Endothelial cell (in vitro differentiated cells): ENCODE results near the gene BOC. TPM values are rescaled to one million over a fixed set of nuclear protein-coding genes. Genes with fewer than 3 reads are reported as not detected.

Source experiments
- DNase-seq: peaks from one replicate; pipeline ENCODE4 v3.0.0; 2021; ENCODE audit warnings: low spot score
- H3K27ac Mint-ChIP-seq: one replicate; pipeline ENCODE4 v1.8.0; 2021; ENCODE audit warnings: mixed read lengths, inconsistent platforms; ENCODE audit not compliant: unreplicated experiment
- H3K27me3 Mint-ChIP-seq: one replicate; pipeline ENCODE4 v1.8.0; 2021; ENCODE audit warnings: mild to moderate bottlenecking, moderate library complexity, mixed read lengths, inconsistent platforms; ENCODE audit not compliant: unreplicated experiment
- H3K36me3 Mint-ChIP-seq: one replicate; pipeline ENCODE4 v1.8.0; 2021; ENCODE audit warnings: mild to moderate bottlenecking, low read depth, mixed read lengths, inconsistent platforms; ENCODE audit not compliant: unreplicated experiment
- H3K4me1 Mint-ChIP-seq: one replicate; pipeline ENCODE4 v1.8.0; 2021; ENCODE audit warnings: mild to moderate bottlenecking, mixed read lengths, inconsistent platforms; ENCODE audit not compliant: unreplicated experiment
- H3K4me3 Mint-ChIP-seq: one replicate; pipeline ENCODE4 v1.8.0; 2021; ENCODE audit warnings: mild to moderate bottlenecking, mixed read lengths, inconsistent platforms; ENCODE audit not compliant: unreplicated experiment
- H3K9me3 Mint-ChIP-seq: one replicate; pipeline ENCODE4 v1.8.0; 2021; ENCODE audit warnings: mixed read lengths, inconsistent platforms; ENCODE audit not compliant: unreplicated experiment
- total RNA-seq: library from RNA; stranded (reverse); fragmentation: NEBNext Ultra II Directional; extraction: Animal tissue kit (Norgen Biotek cat#: 25700); gene quantifications from one replicate; pipeline ENCODE4 v1.2.1, GENCODE V29; 2021; ENCODE audit not compliant: unreplicated experiment
- TF ChIP-seq, protein P1 (sequence below): fragments of 200-600 bp; sonication (generic); IDR thresholded peaks from one replicate; pipeline ENCODE4 v1.5.0; 2021; ENCODE audit warnings: antibody characterized with exemption; ENCODE audit not compliant: unreplicated experiment

BOC gene
- total RNA-seq, 1 donor from 2014 or later = 3.8 TPM

DNA sequence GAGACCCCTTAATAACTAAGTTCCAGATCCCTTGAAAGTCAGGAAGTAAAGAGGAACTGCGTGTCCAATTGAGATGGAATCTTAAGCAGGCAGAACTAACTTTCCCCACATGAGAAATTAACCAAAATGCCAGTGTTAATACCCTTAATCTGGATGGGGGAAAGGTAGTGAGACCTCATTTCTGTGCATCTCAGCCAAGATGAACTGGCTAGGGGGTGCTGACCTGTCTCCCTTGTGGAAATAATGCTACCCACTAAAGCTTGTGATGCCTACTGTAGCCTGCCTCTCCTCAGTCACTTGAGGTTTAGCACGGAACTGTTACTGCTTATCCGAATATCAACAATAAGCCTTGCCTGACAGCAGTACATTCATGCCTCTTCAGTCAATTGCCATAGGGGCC lies 15.1 kb downstream of the BOC start:
- Mint-ChIP-seq H3K4me3 (no peak overlapping the region), H3K4me1 (peaks cover 26% of the 10 kb centered on the region), H3K9me3 (no peaks in the 10 kb centered on the region), H3K27ac (no peak overlapping the region), H3K27me3 (peaks cover 3% of the 10 kb centered on the region), H3K36me3 (no peaks in the 10 kb centered on the region)
- DNase-seq = no peak
- TF ChIP-seq, protein P1, sequence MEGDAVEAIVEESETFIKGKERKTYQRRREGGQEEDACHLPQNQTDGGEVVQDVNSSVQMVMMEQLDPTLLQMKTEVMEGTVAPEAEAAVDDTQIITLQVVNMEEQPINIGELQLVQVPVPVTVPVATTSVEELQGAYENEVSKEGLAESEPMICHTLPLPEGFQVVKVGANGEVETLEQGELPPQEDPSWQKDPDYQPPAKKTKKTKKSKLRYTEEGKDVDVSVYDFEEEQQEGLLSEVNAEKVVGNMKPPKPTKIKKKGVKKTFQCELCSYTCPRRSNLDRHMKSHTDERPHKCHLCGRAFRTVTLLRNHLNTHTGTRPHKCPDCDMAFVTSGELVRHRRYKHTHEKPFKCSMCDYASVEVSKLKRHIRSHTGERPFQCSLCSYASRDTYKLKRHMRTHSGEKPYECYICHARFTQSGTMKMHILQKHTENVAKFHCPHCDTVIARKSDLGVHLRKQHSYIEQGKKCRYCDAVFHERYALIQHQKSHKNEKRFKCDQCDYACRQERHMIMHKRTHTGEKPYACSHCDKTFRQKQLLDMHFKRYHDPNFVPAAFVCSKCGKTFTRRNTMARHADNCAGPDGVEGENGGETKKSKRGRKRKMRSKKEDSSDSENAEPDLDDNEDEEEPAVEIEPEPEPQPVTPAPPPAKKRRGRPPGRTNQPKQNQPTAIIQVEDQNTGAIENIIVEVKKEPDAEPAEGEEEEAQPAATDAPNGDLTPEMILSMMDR = no peak

DNA sequence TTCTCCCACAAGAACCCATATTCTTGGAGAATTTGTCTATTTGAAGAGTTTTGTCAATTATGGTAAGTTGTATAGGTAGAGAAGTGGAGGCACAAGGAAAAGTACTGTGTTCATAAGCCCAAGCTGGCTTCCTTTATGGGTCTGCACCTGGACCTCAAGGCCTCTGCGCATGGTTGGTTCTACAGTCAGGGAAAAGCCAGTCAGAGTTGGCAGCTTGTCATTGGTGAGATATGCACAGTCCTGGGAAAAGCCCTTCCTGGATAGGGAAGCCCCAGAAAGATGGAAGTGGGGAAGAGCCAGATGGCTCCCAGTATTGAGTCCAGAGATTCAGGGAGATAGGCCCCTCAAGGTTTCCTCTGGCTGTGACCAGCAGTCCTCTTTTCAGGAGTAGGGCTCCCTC lies 15.8 kb downstream of the BOC start:
- Mint-ChIP-seq H3K27ac (no peak overlapping the region), H3K27me3 (no peaks in the 10 kb centered on the region), H3K36me3 (no peaks in the 10 kb centered on the region), H3K4me1 (peaks cover 20% of the 10 kb centered on the region), H3K9me3 (no peaks in the 10 kb centered on the region), H3K4me3 (no peak overlapping the region)
- TF ChIP-seq, protein P1 = no peak
- no peak for DNase-seq

DNA sequence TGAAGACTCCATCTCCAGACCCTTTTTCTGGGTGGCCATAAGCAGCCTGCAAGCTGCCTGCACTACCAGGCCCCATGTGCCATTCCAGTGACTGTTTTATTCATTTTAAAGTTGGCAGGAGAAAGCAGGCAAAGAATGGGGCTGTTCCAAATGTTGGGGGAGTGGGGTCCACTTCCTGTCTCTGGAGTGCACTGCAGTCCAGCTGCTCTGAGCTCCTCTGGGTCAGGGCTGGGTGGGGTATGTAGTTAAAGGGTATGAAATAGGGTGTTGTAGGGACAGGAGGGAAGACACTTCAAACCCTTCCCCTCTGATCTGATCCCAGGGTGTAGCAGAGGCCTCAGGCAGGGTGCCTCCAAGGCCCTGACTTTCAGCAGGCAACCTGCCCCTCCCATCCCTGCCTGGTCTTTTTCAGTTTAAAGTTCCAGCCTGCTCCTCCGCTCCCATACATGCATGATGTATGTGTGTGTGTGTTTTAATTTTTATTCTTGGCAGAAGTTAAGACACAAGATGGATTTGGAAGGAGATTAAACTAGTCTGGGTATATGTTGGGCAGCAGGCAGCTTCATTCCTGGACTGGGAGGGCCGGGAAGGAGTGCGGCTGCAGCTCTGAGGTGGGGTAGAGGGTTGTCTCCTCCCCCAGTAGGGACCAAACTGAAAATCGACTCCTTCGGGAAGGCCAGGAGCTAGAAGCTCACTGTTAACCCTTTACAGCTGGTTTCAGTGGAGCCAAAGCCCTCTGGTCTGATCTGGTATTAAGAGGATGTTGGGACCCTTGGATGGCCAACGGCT lies 17.3 kb downstream of the BOC start:
- H3K4me1 Mint-ChIP-seq = peaks cover 5% of the 10 kb centered on the region
- DNase-seq = no peak

DNA sequence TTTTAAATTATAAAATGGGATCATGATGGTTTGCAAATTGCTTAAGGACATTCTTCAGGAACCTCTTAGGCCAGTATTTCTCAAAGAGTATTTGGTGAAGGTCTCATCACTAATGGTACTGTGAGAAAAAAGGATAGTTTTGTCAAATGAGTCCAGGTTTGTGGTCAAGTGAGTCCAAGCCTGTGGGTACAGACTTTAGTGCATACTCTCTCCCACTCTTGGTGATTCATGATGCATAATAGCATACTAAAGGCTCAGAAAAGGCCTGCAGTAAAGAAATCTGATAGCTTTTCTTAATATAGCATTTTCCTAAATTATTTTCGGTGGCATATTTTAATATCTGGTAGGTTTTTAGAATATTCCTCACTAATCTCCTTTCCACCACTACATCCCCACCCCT lies 20.0 kb downstream of the BOC start:
- H3K27ac Mint-ChIP-seq = no peak overlapping the region
- H3K4me1 Mint-ChIP-seq = peaks cover 11% of the 10 kb centered on the region
- H3K36me3 Mint-ChIP-seq = no peaks in the 10 kb centered on the region
- peaks cover 3% of the 10 kb centered on the region for H3K27me3 Mint-ChIP-seq
- TF ChIP-seq, protein P1 = no peak
- no peak overlapping the region for H3K4me3 Mint-ChIP-seq
- no peak for DNase-seq
- no peaks in the 10 kb centered on the region for H3K9me3 Mint-ChIP-seq

More for the DNA sequence above, 17.3 kb downstream of the BOC start:
- Mint-ChIP-seq H3K27me3 (peaks cover 3% of the 10 kb centered on the region), H3K27ac (no peak overlapping the region), H3K9me3 (no peaks in the 10 kb centered on the region), H3K4me3 (no peak overlapping the region), H3K36me3 (no peaks in the 10 kb centered on the region)
- TF ChIP-seq, protein P1 = no peak

DNA sequence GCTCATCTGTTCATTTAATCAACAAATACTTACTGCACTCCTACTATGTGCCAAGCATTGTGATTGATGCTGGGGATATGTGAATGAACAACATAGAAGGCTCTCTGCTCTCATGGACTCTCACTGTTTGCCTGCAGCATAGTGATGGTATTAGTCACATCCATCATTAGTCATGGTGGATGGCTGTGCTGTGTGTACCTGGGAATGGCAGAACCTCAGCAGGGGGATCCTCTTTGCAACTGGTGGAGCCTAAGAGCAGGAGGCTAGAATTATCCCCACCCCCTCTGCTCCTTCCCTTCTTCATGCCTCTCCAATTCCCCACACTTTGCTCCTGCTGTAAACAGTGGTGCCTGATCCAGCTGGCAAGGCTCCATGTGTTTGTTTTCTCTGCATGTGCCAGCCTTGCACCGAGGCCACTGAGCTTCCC lies 20.5 kb downstream of the BOC start:
- H3K27me3 Mint-ChIP-seq = peaks cover 3% of the 10 kb centered on the region
- no peaks in the 10 kb centered on the region for H3K9me3 Mint-ChIP-seq
- H3K27ac Mint-ChIP-seq = no peak overlapping the region
- TF ChIP-seq, protein P1 = no peak
- DNase-seq = no peak
- H3K36me3 Mint-ChIP-seq = no peaks in the 10 kb centered on the region
- no peak overlapping the region for H3K4me3 Mint-ChIP-seq
- peaks cover 11% of the 10 kb centered on the region for H3K4me1 Mint-ChIP-seq
